ENCODE results near the gene TIGD6. TPM values are rescaled to one million over a fixed set of nuclear protein-coding genes. Genes with fewer than 3 reads are reported as not detected.

The TIGD6 gene
- total RNA-seq, 2 experiments from 2014 or later: 2.5 to 2.6 TPM

DNA sequence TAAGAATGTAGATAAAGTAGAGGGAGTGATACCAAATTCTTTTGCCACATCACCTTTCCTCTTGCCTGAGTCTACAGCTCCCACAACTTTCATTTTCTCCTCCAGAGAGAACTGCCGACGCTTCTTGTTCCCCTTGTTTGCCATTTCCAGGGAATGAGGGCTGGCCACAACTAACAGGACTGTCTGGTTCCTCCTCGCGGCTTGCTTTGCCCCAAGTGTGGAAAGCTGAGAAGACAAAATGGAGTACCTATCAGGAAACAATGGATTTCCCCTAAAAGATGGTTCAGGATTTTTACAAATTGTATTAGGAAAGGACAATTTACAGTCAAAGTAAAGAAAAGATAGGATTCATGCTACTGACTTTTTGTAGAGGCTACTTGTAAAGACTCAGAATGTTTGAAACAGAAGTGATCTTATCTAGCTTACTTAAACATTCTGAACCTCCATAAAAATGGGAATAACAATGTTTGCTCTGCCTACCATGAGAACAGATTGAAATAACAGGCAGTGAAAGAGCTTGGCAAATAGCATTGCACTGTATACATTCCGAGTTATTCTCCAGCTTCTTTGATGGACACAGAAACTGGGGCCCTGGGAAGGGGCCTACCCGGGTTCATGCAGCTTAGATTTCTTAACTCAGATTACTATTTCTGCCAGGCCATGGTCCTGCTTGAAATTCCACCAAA, 4.1 kb downstream of the TIGD6 start:
- Mint-ChIP-seq H3K9me3 (no peaks in the 10 kb centered on the region), H3K27me3 (no peaks in the 10 kb centered on the region), H3K4me3 (no peak overlapping the region), H3K27ac (no peak overlapping the region), H3K36me3 (peaks cover 7% of the 10 kb centered on the region), H3K4me1 (ENCODE audit: low read depth) (peaks cover 15% of the 10 kb centered on the region)
- no peak for DNase-seq
- POLR2A ChIA-PET: no interaction called here
- intact Hi-C loops (cut with micrococcal nuclease): no loop called here
- CTCF ChIA-PET: interaction anchor here (0.7 to 1.4 kb wide), 7 partner anchors 34 to 359 kb away, joined by 3 to 6 read pairs (median 4); no protein-coding TSS in a partner anchor

DNA sequence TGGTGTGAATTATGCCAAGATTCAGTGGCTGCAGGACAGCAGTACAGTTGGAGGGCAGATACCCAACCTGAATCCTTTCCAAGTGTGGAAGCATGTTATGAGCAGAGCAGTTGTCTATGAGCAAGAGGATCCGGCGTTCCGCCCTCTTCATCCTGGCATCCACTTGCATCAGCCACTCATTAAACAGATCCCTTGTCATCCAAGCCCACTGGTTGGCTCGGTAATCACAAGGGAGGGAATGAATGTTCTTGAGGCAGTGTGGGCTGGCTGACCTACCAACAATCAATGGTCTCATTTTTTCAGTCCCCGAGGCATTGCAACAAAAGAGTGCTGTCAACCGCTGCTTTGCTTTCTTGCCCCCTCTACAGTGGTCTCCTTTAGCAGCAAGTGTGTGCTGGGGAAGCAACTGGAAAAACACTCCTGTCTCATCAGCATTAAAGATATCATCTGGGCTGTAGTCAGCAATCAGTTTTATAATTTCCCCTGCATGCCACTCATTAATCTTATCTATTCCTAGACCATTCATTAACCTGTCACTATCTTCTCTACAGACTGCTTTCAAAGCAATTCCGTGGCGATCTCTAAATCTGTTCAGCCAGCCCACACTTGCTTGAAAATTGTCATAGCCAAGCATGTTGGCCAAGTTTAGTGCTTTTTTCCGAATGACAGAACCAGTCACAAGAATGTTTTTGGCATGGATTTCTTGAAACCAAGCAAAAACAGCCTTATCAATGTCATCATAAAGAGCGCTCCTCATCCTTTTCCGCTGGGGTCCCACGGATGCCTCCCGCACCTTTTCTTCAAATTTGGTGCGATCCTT, 4.9 kb downstream of the TIGD6 start:
- CTCF ChIA-PET: interaction anchor here (1.0 to 6.0 kb wide), 4 partner anchors 33 to 166 kb away, joined by 3 to 269 read pairs (median 5); no protein-coding TSS in a partner anchor
- POLR2A ChIA-PET: no interaction called here
- peaks cover 7% of the 10 kb centered on the region for H3K36me3 Mint-ChIP-seq
- H3K27me3 Mint-ChIP-seq: no peaks in the 10 kb centered on the region
- intact Hi-C loops (cut with micrococcal nuclease): no loop called here
- H3K4me3 Mint-ChIP-seq: no peak overlapping the region
- peaks cover 15% of the 10 kb centered on the region for H3K4me1 Mint-ChIP-seq (ENCODE audit: low read depth)
- H3K27ac Mint-ChIP-seq: no peak overlapping the region
- no peak for DNase-seq
- no peaks in the 10 kb centered on the region for H3K9me3 Mint-ChIP-seq

DNA sequence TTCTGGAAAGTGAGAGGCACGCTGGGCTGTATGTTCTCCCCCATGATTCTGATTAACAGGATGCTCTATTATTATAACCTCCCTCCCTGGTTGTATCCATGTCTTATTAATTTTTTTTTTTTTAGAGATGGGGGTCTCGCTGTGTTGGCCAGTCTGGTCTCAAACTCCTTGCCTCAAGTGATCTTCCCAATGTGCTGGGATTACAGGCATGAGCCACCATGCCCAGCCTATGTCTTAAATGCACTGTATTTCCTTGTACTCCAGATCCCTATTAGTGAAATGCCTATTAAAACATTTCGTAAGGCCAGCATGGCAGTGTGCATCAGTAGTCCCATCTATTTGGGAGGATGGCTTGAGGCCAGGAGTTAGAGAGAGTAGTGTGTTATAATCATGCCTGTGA, 7.0 kb downstream of the TIGD6 start:
- H3K4me3 Mint-ChIP-seq: no peak overlapping the region
- DNase-seq: no peak
- peaks cover 7% of the 10 kb centered on the region for H3K36me3 Mint-ChIP-seq
- H3K27me3 Mint-ChIP-seq: no peaks in the 10 kb centered on the region
- no peak overlapping the region for H3K27ac Mint-ChIP-seq
- ChIA-PET POLR2A (no interaction called here), CTCF (interaction anchor here (0.7 to 6.0 kb wide), 7 partner anchors 13 to 375 kb away, joined by 3 to 269 read pairs (median 4); partner anchors contain the start of gene SLC26A2)
- H3K9me3 Mint-ChIP-seq: no peaks in the 10 kb centered on the region
- no peaks in the 10 kb centered on the region for H3K4me1 Mint-ChIP-seq (ENCODE audit: low read depth)
- intact Hi-C loops (cut with micrococcal nuclease): no loop called here

DNA sequence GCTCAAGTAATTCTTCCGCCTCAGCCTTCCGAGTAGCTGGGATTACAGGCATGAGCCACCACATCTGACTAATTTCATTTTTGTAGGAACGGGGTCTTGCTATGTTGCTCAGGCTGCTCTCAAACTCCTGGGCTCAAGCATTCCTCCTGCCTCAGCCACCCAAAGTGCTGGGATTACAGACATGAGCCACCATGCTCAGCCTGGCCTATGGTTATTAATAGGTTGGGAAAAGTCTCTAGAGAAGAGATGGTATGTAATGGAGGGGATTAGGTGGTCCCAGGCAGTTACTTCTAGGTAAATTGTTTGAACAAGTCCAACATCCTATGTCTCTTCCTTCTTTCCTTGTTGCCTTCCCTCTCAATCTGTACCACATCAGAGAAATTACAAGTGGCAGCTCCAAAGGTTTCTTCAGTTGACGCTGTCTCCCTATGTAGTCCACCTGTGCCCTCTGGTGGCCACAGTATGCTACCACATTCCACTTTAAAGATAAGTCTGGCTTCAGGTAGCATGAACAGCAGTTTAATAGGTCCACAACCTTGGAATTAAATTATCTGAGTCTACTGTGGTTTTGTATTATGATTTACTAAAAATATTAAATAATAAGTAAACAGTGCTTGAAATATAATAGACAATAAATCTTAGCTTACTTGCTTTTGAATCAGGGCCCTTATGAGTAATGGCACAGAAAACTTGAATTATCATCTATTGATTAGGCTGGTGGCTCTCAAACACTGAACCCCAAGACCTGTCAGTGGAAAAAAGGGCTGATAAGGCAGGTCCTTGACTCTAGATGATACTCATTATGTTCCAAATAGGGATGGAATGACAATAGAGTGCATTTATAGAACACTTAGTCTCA, 9.7 kb downstream of the TIGD6 start:
- no peak overlapping the region for H3K4me3 Mint-ChIP-seq
- ChIA-PET CTCF (interaction anchor here (0.6 to 6.0 kb wide), 37 partner anchors 9 to 356 kb away, joined by 3 to 269 read pairs (median 4); partner anchors contain the start of genes HMGXB3, SLC26A2 and TIGD6), POLR2A (interaction anchor here (0.6 kb wide), 1 partner anchor 51 kb away, joined by 3 read pairs; no protein-coding TSS in a partner anchor)
- no peaks in the 10 kb centered on the region for H3K9me3 Mint-ChIP-seq
- no peak overlapping the region for H3K27ac Mint-ChIP-seq
- no peaks in the 10 kb centered on the region for H3K4me1 Mint-ChIP-seq (ENCODE audit: low read depth)
- H3K36me3 Mint-ChIP-seq: peaks cover 2% of the 10 kb centered on the region
- peak; percentile 76 for DNase-seq
- intact Hi-C loops (cut with micrococcal nuclease): loop anchor here (1.0 to 2.0 kb wide), 3 partner anchors 30 to 353 kb away; partner anchors contain the start of gene SLC26A2
- no peaks in the 10 kb centered on the region for H3K27me3 Mint-ChIP-seq

DNA sequence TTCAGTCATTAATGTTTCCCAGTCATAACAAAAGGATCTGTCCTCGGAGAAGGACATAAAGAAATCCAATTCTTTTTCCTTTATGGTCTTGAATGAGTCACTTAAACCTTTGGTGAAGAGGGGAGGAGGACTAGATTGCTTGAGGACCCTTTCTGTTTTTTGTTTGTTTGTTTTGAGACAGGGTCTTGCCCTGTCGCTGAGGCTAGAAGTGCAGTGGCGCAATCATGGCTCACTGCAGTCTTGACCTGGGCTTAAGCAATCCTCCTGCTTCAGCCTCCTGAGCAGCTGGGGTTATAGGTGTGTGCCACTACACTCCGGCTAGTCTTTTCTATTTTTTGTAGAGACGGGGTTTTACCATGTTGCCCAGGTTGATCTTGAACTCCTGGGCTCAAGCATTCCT, 12.3 kb downstream of the TIGD6 start:
- Mint-ChIP-seq H3K27ac (no peak overlapping the region), H3K4me3 (no peak overlapping the region), H3K36me3 (no peaks in the 10 kb centered on the region), H3K27me3 (no peaks in the 10 kb centered on the region), H3K9me3 (no peaks in the 10 kb centered on the region), H3K4me1 (ENCODE audit: low read depth) (no peaks in the 10 kb centered on the region)
- intact Hi-C loops (cut with micrococcal nuclease): no loop called here
- no peak for DNase-seq
- ChIA-PET POLR2A (no interaction called here), CTCF (interaction anchor here (2.0 kb wide), 1 partner anchor 154 kb away, joined by 9 read pairs; no protein-coding TSS in a partner anchor)

DNA sequence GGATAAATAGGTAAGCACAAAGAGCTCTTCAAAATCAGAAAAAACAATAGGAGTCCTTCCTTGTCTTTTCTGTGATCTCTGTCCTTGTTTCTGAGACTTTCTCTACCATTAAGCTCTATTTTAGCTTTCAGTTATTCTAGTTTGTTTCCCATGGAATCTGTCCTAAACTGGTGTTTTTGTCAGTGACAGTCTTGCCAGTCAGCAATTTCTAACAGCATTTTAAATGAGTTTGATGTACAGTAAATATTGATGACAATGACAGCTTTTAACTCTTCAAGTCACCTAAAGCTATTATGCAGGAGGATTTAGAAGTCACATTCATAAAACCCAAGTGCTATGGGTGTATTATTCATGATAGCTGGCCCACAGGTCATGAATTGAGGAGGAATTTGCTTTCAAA, 17.9 kb downstream of the TIGD6 start:
- CTCF ChIA-PET: interaction anchor here (0.6 to 3.5 kb wide), 5 partner anchors 8 to 151 kb away, joined by 3 to 19 read pairs (median 6); no protein-coding TSS in a partner anchor
- H3K4me1 Mint-ChIP-seq (ENCODE audit: low read depth): no peaks in the 10 kb centered on the region
- peaks cover 11% of the 10 kb centered on the region for H3K36me3 Mint-ChIP-seq
- H3K27me3 Mint-ChIP-seq: no peaks in the 10 kb centered on the region
- no peak overlapping the region for H3K27ac Mint-ChIP-seq
- intact Hi-C loops (cut with micrococcal nuclease): no loop called here
- H3K4me3 Mint-ChIP-seq: no peak overlapping the region
- POLR2A ChIA-PET: no interaction called here
- DNase-seq: no peak
- H3K9me3 Mint-ChIP-seq: no peaks in the 10 kb centered on the region

DNA sequence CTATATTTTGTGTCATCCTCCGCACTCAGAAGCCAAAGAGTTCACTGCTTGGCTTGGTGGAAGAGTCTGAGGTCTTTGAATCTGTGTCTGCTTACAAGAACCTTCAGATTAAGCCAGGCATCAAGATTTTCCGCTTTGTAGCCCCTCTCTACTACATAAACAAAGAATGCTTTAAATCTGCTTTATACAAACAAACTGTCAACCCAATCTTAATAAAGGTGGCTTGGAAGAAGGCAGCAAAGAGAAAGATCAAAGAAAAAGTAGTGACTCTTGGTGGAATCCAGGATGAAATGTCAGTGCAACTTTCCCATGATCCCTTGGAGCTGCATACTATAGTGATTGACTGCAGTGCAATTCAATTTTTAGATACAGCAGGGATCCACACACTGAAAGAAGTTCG, 19.2 kb downstream of the TIGD6 start:
- H3K4me1 Mint-ChIP-seq (ENCODE audit: low read depth): no peaks in the 10 kb centered on the region
- no peak overlapping the region for H3K27ac Mint-ChIP-seq
- H3K9me3 Mint-ChIP-seq: no peaks in the 10 kb centered on the region
- CTCF ChIA-PET: interaction anchor here (1.1 to 3.5 kb wide), 4 partner anchors 9 to 314 kb away, joined by 3 to 19 read pairs (median 4); no protein-coding TSS in a partner anchor
- no peaks in the 10 kb centered on the region for H3K27me3 Mint-ChIP-seq
- DNase-seq: no peak
- POLR2A ChIA-PET: no interaction called here
- H3K4me3 Mint-ChIP-seq: no peak overlapping the region
- intact Hi-C loops (cut with micrococcal nuclease): no loop called here
- peaks cover 12% of the 10 kb centered on the region for H3K36me3 Mint-ChIP-seq

DNA sequence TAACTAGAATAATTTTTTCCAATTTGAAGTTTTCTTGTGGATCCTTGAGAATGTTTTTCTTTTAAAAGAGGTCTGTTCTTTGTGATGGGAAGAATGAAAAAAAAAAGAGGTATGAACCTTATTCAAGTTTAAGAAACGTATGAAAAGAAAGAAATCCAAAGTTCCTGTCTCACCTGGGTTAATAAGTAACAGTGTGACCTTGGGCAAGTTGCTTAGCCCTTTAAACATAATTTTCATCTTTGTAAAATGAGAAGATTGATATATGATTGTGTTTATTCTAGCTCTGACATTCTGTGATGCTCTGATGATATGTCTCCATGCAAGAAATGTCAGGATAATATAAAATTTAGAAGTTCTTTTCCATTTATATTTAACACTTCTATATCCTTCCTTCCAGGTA, 20.6 kb downstream of the TIGD6 start:
- H3K27me3 Mint-ChIP-seq: no peaks in the 10 kb centered on the region
- peaks cover 14% of the 10 kb centered on the region for H3K36me3 Mint-ChIP-seq
- intact Hi-C loops (cut with micrococcal nuclease): no loop called here
- no peak overlapping the region for H3K27ac Mint-ChIP-seq
- H3K9me3 Mint-ChIP-seq: no peaks in the 10 kb centered on the region
- no peak overlapping the region for H3K4me3 Mint-ChIP-seq
- peaks cover 4% of the 10 kb centered on the region for H3K4me1 Mint-ChIP-seq (ENCODE audit: low read depth)
- POLR2A ChIA-PET: no interaction called here
- no peak for DNase-seq
- CTCF ChIA-PET: interaction anchor here (0.7 to 3.5 kb wide), 4 partner anchors 8 to 312 kb away, joined by 3 to 19 read pairs (median 3); no protein-coding TSS in a partner anchor

DNA sequence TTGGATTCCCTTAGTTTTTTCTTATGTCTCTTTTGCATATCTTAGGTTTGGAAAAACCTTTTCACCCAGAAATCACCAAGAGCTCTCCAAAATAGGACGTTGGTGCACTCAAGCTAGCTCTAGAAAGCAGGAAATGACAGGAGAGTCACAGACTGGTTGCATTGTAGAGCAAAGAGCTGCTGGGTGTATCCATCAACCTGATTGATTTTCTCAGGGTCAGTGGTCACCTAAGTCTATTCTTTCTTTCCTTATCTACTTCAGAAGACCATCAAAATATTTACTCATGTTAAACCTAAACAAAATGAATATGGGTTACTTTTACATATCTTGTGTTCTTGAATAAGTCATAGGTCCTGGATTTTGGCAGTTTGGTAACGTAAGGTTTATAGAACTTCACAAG, 25.0 kb downstream of the TIGD6 start:
- ChIA-PET POLR2A (no interaction called here), CTCF (interaction anchor here (1.0 kb wide), 1 partner anchor 15 kb away, joined by 4 read pairs; no protein-coding TSS in a partner anchor)
- Mint-ChIP-seq H3K4me3 (no peak overlapping the region), H3K27me3 (no peaks in the 10 kb centered on the region), H3K36me3 (peaks cover 15% of the 10 kb centered on the region), H3K4me1 (ENCODE audit: low read depth) (peaks cover 5% of the 10 kb centered on the region), H3K27ac (no peak overlapping the region), H3K9me3 (no peaks in the 10 kb centered on the region)
- intact Hi-C loops (cut with micrococcal nuclease): no loop called here
- DNase-seq: no peak

DNA sequence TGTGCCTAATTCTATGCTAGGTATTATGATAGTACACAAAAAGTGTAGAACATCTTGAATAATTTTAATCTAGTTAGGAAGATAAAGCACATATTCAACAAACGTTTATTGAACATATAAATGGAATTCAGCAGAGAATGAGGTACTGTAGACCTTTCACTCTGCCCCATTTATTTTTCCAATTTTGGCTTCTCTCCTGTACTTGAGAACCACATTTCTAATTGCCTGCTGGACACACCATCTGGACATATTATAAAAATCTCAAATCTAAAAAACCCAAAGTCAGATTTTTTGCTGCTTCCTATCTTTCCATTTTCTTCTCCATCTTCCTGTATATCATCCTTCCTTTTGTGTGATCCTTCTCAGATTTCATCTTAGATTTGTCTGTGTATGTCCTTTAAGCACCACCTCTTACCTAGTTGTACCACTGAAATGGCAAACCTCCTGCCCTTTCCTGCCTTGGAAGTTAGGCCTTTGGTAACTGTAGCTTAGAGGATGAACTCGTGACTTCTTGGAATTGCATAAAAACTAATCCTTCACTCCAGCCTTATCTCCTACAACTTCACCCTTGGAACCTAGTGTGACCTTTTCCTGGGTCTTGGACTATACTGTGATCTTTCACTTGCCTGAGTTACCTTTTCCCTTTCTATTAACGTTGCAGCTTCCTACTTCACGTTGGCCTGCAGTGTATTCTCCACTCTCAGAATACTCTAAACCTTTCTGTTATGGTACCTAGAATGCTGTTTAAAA, 31.1 kb downstream of the TIGD6 start:
- POLR2A ChIA-PET: no interaction called here
- CTCF ChIA-PET: interaction anchor here (0.6 to 1.6 kb wide), 3 partner anchors 21 to 139 kb away, joined by 3 to 4 read pairs (median 3); no protein-coding TSS in a partner anchor
- H3K27ac Mint-ChIP-seq: no peak overlapping the region
- intact Hi-C loops (cut with micrococcal nuclease): no loop called here
- H3K27me3 Mint-ChIP-seq: no peaks in the 10 kb centered on the region
- no peaks in the 10 kb centered on the region for H3K4me1 Mint-ChIP-seq (ENCODE audit: low read depth)
- no peak overlapping the region for H3K4me3 Mint-ChIP-seq
- no peaks in the 10 kb centered on the region for H3K9me3 Mint-ChIP-seq
- DNase-seq: no peak
- no peaks in the 10 kb centered on the region for H3K36me3 Mint-ChIP-seq

DNA sequence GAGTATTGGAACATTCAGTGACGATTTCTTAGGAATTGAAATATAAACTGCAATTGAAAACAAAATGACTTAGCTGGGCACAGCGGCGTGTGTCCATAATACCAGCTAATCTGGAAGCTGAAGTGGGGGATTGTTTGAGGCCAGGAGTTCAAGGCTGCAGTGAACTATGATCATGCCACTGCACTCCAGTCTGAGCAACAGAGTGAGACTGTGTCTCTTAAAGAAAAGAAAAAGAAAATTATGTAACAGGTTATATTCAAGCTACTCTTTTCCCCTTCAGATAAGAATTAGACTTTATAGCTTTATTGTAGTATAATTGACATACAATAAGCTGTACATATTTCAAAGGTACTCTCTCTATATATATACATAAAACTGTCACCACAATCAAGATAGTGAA, 33.5 kb downstream of the TIGD6 start:
- Mint-ChIP-seq H3K4me3 (no peak overlapping the region), H3K27me3 (no peaks in the 10 kb centered on the region), H3K27ac (no peak overlapping the region), H3K4me1 (ENCODE audit: low read depth) (peaks cover 6% of the 10 kb centered on the region), H3K9me3 (no peaks in the 10 kb centered on the region), H3K36me3 (no peaks in the 10 kb centered on the region)
- ChIA-PET CTCF (interaction anchor here (0.7 to 3.9 kb wide), 6 partner anchors 24 to 578 kb away, joined by 3 to 16 read pairs (median 5); no protein-coding TSS in a partner anchor), POLR2A (interaction anchor here (0.7 kb wide), 1 partner anchor 8 kb away, joined by 3 read pairs; no protein-coding TSS in a partner anchor)
- intact Hi-C loops (cut with micrococcal nuclease): no loop called here
- DNase-seq: no peak
